Measurements from ENCODE around the gene SLC9A4. TPM values are rescaled to one million over a fixed set of nuclear protein-coding genes. Genes with fewer than 3 reads are reported as not detected.

Gene SLC9A4
- total and polyA plus RNA-seq, 9 of the 15 experiments (the other 6 are each of a cell fraction or from before 2014, with no cell fraction given): 0.04 to 0.15 (median 0.04) TPM; not detected in 5

GRCh38 chr2:102487761-102488462 is 14.9 kb downstream of the SLC9A4 start:
- H3K79me2 ChIP-seq (ENCODE audit: control insufficient read depth, insufficient read depth, low read length): no peaks in the 10 kb centered on the region
- FAIRE-seq (no peak), ATAC-seq (no peak), DNase-seq (ENCODE audit: extremely low read depth in 1 of 4, low spot score in 3 of 4) (no peak)
- ChIA-PET CTCF (ENCODE audit: low intra/inter-chr PET ratio) (interaction anchor here (0.6 kb wide), 1 partner anchor 105 kb away, joined by 3 read pairs; no protein-coding TSS in a partner anchor), POLR2A (interaction anchor here (0.6 to 2.0 kb wide), 3 partner anchors 8 to 20 kb away, joined by 3 to 4 read pairs (median 3); no protein-coding TSS in a partner anchor)
- intact Hi-C loops (cut with micrococcal nuclease) (no loop called here), in situ Hi-C loops (cut with MboI) (no loop called here)
- H3K9me1 ChIP-seq (ENCODE audit: control insufficient read depth, insufficient read depth, low read length): no peaks in the 10 kb centered on the region
- no peaks in the 10 kb centered on the region for H4K20me1 ChIP-seq (replicated peaks; ENCODE audit: control insufficient read depth, insufficient read depth, low read length)
- no peaks in the 10 kb centered on the region for H3K36me3 ChIP-seq (ENCODE audit: control insufficient read depth, insufficient read depth, low read length)
- H3K9ac ChIP-seq (ENCODE audit: insufficient read depth in 1 of 2, low read depth in 2 of 2, low read length in 2 of 2): no peak overlapping the region
- no peak overlapping the region for H3K27ac ChIP-seq (ENCODE audit: extremely low read depth, low read depth, low read length)
- 0% methylated on average over 8 of the region's 8 CpGs for WGBS (ENCODE audit: insufficient coverage, low coverage, missing lambda C conversion rate)
- BruUV-seq (replicated peaks): no TSS peak
- no peaks in the 10 kb centered on the region; a peak in 2 of 5 replicates for H3K4me1 ChIP-seq (replicated peaks in 1 of 2; ENCODE audit: control insufficient read depth in 2 of 2, insufficient read depth in 2 of 2, low read length in 2 of 2)
- H2AFZ ChIP-seq (ENCODE audit: low read depth, low read length): no peak overlapping the region
- H3K4me3 ChIP-seq: no peak overlapping the region
- H3K9me3 ChIP-seq (replicated peaks; ENCODE audit: control insufficient read depth, insufficient read depth, low read depth, low read length): no peaks in the 10 kb centered on the region
- H3K4me2 ChIP-seq (ENCODE audit: insufficient read depth, low read length): no peak overlapping the region
- peaks cover 3 to 18% of the 10 kb centered on the region in 2 experiments for H3K27me3 ChIP-seq (ENCODE audit: control insufficient read depth in 2 of 2, insufficient read depth in 2 of 2, low read length in 2 of 2)
- no peak for TF ChIP-seq ZNF197 (CRISPR knock-in tag; IDR thresholded peaks at IDR 0.05; ENCODE audit: low read depth)
- TF ChIP-seq NFATC3 (IDR thresholded peaks at IDR 0.05): no peak
- TF ChIP-seq CHAMP1 (IDR thresholded peaks at IDR 0.05): no peak
- TF ChIP-seq NFRKB (IDR thresholded peaks at IDR 0.05; ENCODE audit: low read depth): no peak
- TF ChIP-seq ELK1 (CRISPR knock-in tag; IDR thresholded peaks at IDR 0.05): no peak
- TF ChIP-seq RREB1 (CRISPR knock-in tag; IDR thresholded peaks at IDR 0.05): no peak
- TF ChIP-seq PRPF4 (IDR thresholded peaks at IDR 0.05; ENCODE audit: insufficient read depth, low read depth, low read length, poor library complexity, severe bottlenecking): no peak
- no peak for TF ChIP-seq HNRNPLL (IDR thresholded peaks at IDR 0.05; ENCODE audit: low read depth, low read length, poor library complexity, severe bottlenecking)
- TF ChIP-seq MECOM (CRISPR knock-in tag; IDR thresholded peaks at IDR 0.05): no peak
- no peak for TF ChIP-seq NR2F6 (CRISPR knock-in tag; IDR thresholded peaks at IDR 0.05)

Measured in K562 (cell line).